H9 (cell line): ENCODE results near the gene HBP1. TPM values are rescaled to one million over a fixed set of nuclear protein-coding genes. Genes with fewer than 3 reads are reported as not detected.

Experiments used
- DNase-seq: peaks from one replicate; pipeline ENCODE4 v3.0.0-alpha.2; 2017
- H2AFZ ChIP-seq: one replicate; pipeline ENCODE4 v1.6.1; 2013; ENCODE audit warnings: mild to moderate bottlenecking, low read length, control low read depth, moderate library complexity
- H2AK5ac ChIP-seq: 2 replicates; pipeline ENCODE4 v1.6.1; 2013; ENCODE audit warnings: low read length, control low read depth, mixed read lengths; ENCODE audit not compliant: insufficient read length
- H2BK120ac ChIP-seq: one replicate; pipeline ENCODE4 v1.6.1; 2013; ENCODE audit warnings: low read depth, mild to moderate bottlenecking, low read length, control low read depth, inconsistent platforms; ENCODE audit not compliant: poor library complexity, severe bottlenecking
- H2BK12ac ChIP-seq: 2 replicates; pipeline ENCODE4 v1.6.1; 2013; ENCODE audit warnings: low read length, control low read depth, mixed read lengths, low read depth; ENCODE audit not compliant: insufficient read length
- H2BK15ac ChIP-seq: 2 replicates; pipeline ENCODE4 v1.6.1; 2013; ENCODE audit warnings: low read depth, low read length, control low read depth
- H2BK20ac ChIP-seq: one replicate; pipeline ENCODE4 v1.6.1; 2013; ENCODE audit warnings: low read depth, mild to moderate bottlenecking, low read length, control low read depth, inconsistent platforms; ENCODE audit not compliant: poor library complexity, severe bottlenecking
- H2BK5ac ChIP-seq: 2 replicates; pipeline ENCODE4 v1.6.1; 2013; ENCODE audit warnings: low read length, control low read depth, mixed read lengths; ENCODE audit not compliant: insufficient read length
- H3K14ac ChIP-seq: 2 replicates; pipeline ENCODE4 v1.6.1; 2013; ENCODE audit warnings: low read length, control low read depth; ENCODE audit not compliant: insufficient read depth
- H3K18ac ChIP-seq: 2 replicates; pipeline ENCODE4 v1.6.1; 2013; ENCODE audit warnings: low read depth, mild to moderate bottlenecking, mixed read lengths, low read length, control low read depth; ENCODE audit not compliant: insufficient read length
- H3K23ac ChIP-seq: 2 replicates; pipeline ENCODE4 v1.6.1; 2013; ENCODE audit warnings: low read length, control low read depth, mixed read lengths, low read depth; ENCODE audit not compliant: insufficient read length
- H3K23me2 ChIP-seq: 2 replicates; pipeline ENCODE4 v1.6.1; 2013; ENCODE audit warnings: low read depth, mild to moderate bottlenecking, mixed read lengths, low read length, control low read depth; ENCODE audit not compliant: insufficient read length, poor library complexity, severe bottlenecking
- H3K27ac ChIP-seq: 2 replicates; pipeline ENCODE4 v1.5.1; 2013; ENCODE audit warnings: low read length, control low read depth, mixed read lengths, low read depth; ENCODE audit not compliant: insufficient read length
- H3K27me3 ChIP-seq: 2 replicates; pipeline ENCODE4 v1.6.1; 2013; ENCODE audit warnings: low read length, control low read depth, inconsistent platforms; ENCODE audit not compliant: insufficient read depth
- H3K4ac ChIP-seq: 2 replicates; pipeline ENCODE4 v1.6.1; 2013; ENCODE audit warnings: low read depth, mild to moderate bottlenecking, control low read depth, inconsistent platforms, low read length, moderate library complexity
- H3K4me1 ChIP-seq: 2 replicates; pipeline ENCODE4 v1.6.1; 2013; ENCODE audit warnings: low read length, control low read depth, inconsistent platforms; ENCODE audit not compliant: insufficient read depth
- H3K4me2 ChIP-seq: 2 replicates; pipeline ENCODE4 v1.6.1; 2013; ENCODE audit warnings: low read length, control low read depth, mixed read lengths; ENCODE audit not compliant: insufficient read length, insufficient read depth
- H3K56ac ChIP-seq: 2 replicates; pipeline ENCODE4 v1.6.1; 2013; ENCODE audit warnings: low read depth, mild to moderate bottlenecking, mixed read lengths, low read length, control low read depth; ENCODE audit not compliant: insufficient read length
- H3K79me1 ChIP-seq: 2 replicates; pipeline ENCODE4 v1.6.1; 2013; ENCODE audit warnings: low read depth, mild to moderate bottlenecking, moderate library complexity, low read length, control low read depth, inconsistent platforms; ENCODE audit not compliant: insufficient read depth, poor library complexity, severe bottlenecking
- H3K79me2 ChIP-seq: 2 replicates; pipeline ENCODE4 v1.6.1; 2013; ENCODE audit warnings: low read length, control low read depth, inconsistent platforms; ENCODE audit not compliant: insufficient read depth
- H3K9ac ChIP-seq: 2 replicates; pipeline ENCODE4 v1.6.1; 2013; ENCODE audit warnings: low read length, control low read depth, mixed read lengths; ENCODE audit not compliant: insufficient read length; ENCODE audit errors: extremely low read depth
- H3K9me3 ChIP-seq: one replicate; pipeline ENCODE4 v1.6.1; 2013; ENCODE audit warnings: low read depth, low read length, inconsistent platforms; ENCODE audit not compliant: control insufficient read depth
- H3T11ph ChIP-seq: one replicate; pipeline ENCODE4 v1.6.1; 2013; ENCODE audit warnings: mild to moderate bottlenecking, low read length, control low read depth, inconsistent platforms
- H4K20me1 ChIP-seq: one replicate; pipeline ENCODE4 v1.6.1; 2013; ENCODE audit not compliant: control insufficient read depth, insufficient read length, insufficient read depth
- H4K5ac ChIP-seq: 2 replicates; pipeline ENCODE4 v1.6.1; 2013; ENCODE audit warnings: low read depth, mild to moderate bottlenecking, mixed read lengths, low read length, control low read depth; ENCODE audit not compliant: insufficient read length
- H4K8ac ChIP-seq: replicated peaks from 2 replicates; pipeline ENCODE4 v1.6.1; 2013; ENCODE audit warnings: low read length, control low read depth, mixed read lengths, low read depth; ENCODE audit not compliant: insufficient read length
- H4K91ac ChIP-seq: 2 replicates; pipeline ENCODE4 v1.6.1; 2013; ENCODE audit warnings: low read depth, mild to moderate bottlenecking, moderate library complexity, mixed read lengths, low read length, control low read depth; ENCODE audit not compliant: insufficient read length
- H3K27ac Mint-ChIP-seq, 3 experiments: 2 replicates in 2 of 3; 3 replicates in 1 of 3; pipeline ENCODE4 v1.8.0; 2020 to 2021; ENCODE audit warnings: mixed read lengths in 3 of 3, mild to moderate bottlenecking in 1 of 3, moderate library complexity in 1 of 3
- H3K27me3 Mint-ChIP-seq: 2 replicates; pipeline ENCODE4 v1.8.0; 2021; ENCODE audit warnings: low read depth, mild to moderate bottlenecking, moderate library complexity, mixed read lengths
- H3K36me3 Mint-ChIP-seq, 3 experiments: 2 replicates in 2 of 3; 3 replicates in 1 of 3; pipeline ENCODE4 v1.8.0; 2020 to 2021; ENCODE audit warnings: low read depth in 3 of 3, mixed read lengths in 3 of 3; ENCODE audit not compliant: insufficient read depth in 1 of 3
- H3K4me1 Mint-ChIP-seq, 2 experiments: 2 replicates each; pipeline ENCODE4 v1.8.0; 2020; ENCODE audit warnings: mixed read lengths in 2 of 2
- H3K4me3 Mint-ChIP-seq, 2 experiments: 2 replicates in 1 of 2; 3 replicates in 1 of 2; pipeline ENCODE4 v1.8.0; 2020 to 2021; ENCODE audit warnings: mild to moderate bottlenecking in 2 of 2, mixed read lengths in 2 of 2, moderate library complexity in 1 of 2
- H3K9me3 Mint-ChIP-seq, 2 experiments: 2 replicates in 1 of 2; 3 replicates in 1 of 2; pipeline ENCODE4 v1.8.0; 2020; ENCODE audit warnings: mild to moderate bottlenecking in 2 of 2, mixed read lengths in 2 of 2, moderate library complexity in 1 of 2
- CTCF ChIP-seq: fragments of 200-600 bp; sonication (generic); conservative IDR thresholded peaks from 3 replicates; pipeline ENCODE4 v1.8.0; 2021; ENCODE audit warnings: antibody characterized with exemption, mild to moderate bottlenecking
- WGBS: extraction: QIAGEN DNeasy Blood & Tissue Kit; methylation state at CpG from one replicate; pipeline ENCODE4 v1.1.7; 2013; ENCODE audit warnings: missing lambda C conversion rate, low lambda C conversion rate, mixed read lengths; ENCODE audit not compliant: insufficient read length; ENCODE audit errors: extremely low coverage; 5-methylcytosine and 5-hydroxymethylcytosine counted together
- total RNA-seq: library from RNA; stranded (reverse); gene quantifications from 2 replicates; pipeline ENCODE4 v1.2.1, GENCODE V29; 2021

HBP1 gene
- total RNA-seq, 1 experiment from 2014 or later = 27.6 TPM

GRCh38 chr7:107233981-107234380 lies 65.2 kb downstream of the HBP1 start:
- Histone ChIP-seq H4K5ac (no peak overlapping the region), H3K4me2 (no peak overlapping the region), H3K79me2 (no peaks in the 10 kb centered on the region), H3K27me3 (no peaks in the 10 kb centered on the region), H3K14ac (no peak overlapping the region), H4K8ac (no peak overlapping the region), H2BK15ac (no peak overlapping the region), H3K23ac (no peak overlapping the region), H3K9ac (no peak overlapping the region), H2AK5ac (no peak overlapping the region), H3K18ac (no peak overlapping the region), H4K20me1 (no peaks in the 10 kb centered on the region), H3K4ac (no peak overlapping the region), H3K79me1 (no peaks in the 10 kb centered on the region), H3K27ac (no peak overlapping the region), H3T11ph (no peak overlapping the region), H2BK5ac (no peak overlapping the region), H3K56ac (no peak overlapping the region), H3K9me3 (no peaks in the 10 kb centered on the region), H2BK120ac (no peak overlapping the region), H2BK12ac (no peak overlapping the region), H3K23me2 (no peaks in the 10 kb centered on the region), H4K91ac (no peak overlapping the region), H2AFZ (no peak overlapping the region), H3K4me1 (peaks cover 5% of the 10 kb centered on the region; the same call in 1 of the 2 replicates), H2BK20ac (no peak overlapping the region)
- WGBS = no CpG with 5 or more reads among the region's 1 CpG
- H3K4me3 Mint-ChIP-seq = no peak overlapping the region
- no peaks in the 10 kb centered on the region for H3K9me3 Mint-ChIP-seq
- H3K27ac Mint-ChIP-seq = no peak overlapping the region; a peak in 1 of 7 replicates
- no peak for TF ChIP-seq CTCF
- peaks cover 15 to 16% of the 10 kb centered on the region in 2 experiments for H3K4me1 Mint-ChIP-seq
- no peak for DNase-seq
- H3K27me3 Mint-ChIP-seq = no peaks in the 10 kb centered on the region
- H3K36me3 Mint-ChIP-seq = peaks cover 0 to 15% (median 0%) of the 10 kb centered on the region in 3 experiments; a peak in 1 of 7 replicates
